ENCODE measurements around the gene HIPK2. TPM values are rescaled to one million over a fixed set of nuclear protein-coding genes. Genes with fewer than 3 reads are reported as not detected.

The HIPK2 gene
- total and polyA plus RNA-seq, 2 experiments from 2014 or later = 7.3 to 16.9 TPM

- TF ChIP-seq ZNF462 (CRISPR knock-in tag; IDR thresholded peaks at IDR 0.05) = no peak
- TF ChIP-seq POLR2AphosphoS5 (IDR thresholded peaks at IDR 0.05; ENCODE audit: low read depth) = no peak
- no peak for TF ChIP-seq EZH2phosphoT487 (IDR thresholded peaks at IDR 0.05; ENCODE audit: unreplicated experiment)
- TF ChIP-seq CTCF (conservative IDR thresholded peaks at IDR 0.05; ENCODE audit: low read depth in 2 of 2) = no peak
- no peak for TF ChIP-seq CREB1 (CRISPR knock-in tag; IDR thresholded peaks at IDR 0.05; ENCODE audit: low read depth)
These were observed 96.0 kb downstream of the HIPK2 start (continued) for GRCh38 chr7:139681812-139682135.

GRCh38 chr7:139681463-139681755, 96.4 kb downstream of the HIPK2 start:
- Mint-ChIP-seq H3K27me3 (ENCODE audit: insufficient read depth, low read depth, poor library complexity) (peaks cover 9% of the 10 kb centered on the region), H3K36me3 (ENCODE audit: low read depth) (peaks cover 12% of the 10 kb centered on the region), H3K4me3 (no peak overlapping the region), H3K27ac (no peak overlapping the region), H3K9me3 (peaks cover 11% of the 10 kb centered on the region; the same call in 2 of the 3 replicates), H3K4me1 (peaks cover 41% of the 10 kb centered on the region)
- ATAC-seq (peak; percentile 40; the same call in 2 of the 3 replicates), DNase-seq (ENCODE audit: low spot score) (no peak)
- Histone ChIP-seq H3K4me1 (ENCODE audit: insufficient read depth) (peaks cover 14% of the 10 kb centered on the region), H3K27me3 (ENCODE audit: insufficient read depth) (no peaks in the 10 kb centered on the region), H3K27ac (ENCODE audit: low read depth) (no peak overlapping the region), H4K20me1 (replicated peaks; ENCODE audit: insufficient read depth) (no peaks in the 10 kb centered on the region), H3F3A (replicated peaks; ENCODE audit: low read depth) (no peaks in the 10 kb centered on the region), H3K36me3 (ENCODE audit: insufficient read depth) (no peaks in the 10 kb centered on the region), H3K4me3 (no peak overlapping the region), H2AFZ (no peak overlapping the region), H3K9me2 (ENCODE audit: insufficient read depth) (peaks cover 3% of the 10 kb centered on the region; the same call in 1 of the 2 replicates), H3K79me2 (replicated peaks; ENCODE audit: insufficient read depth) (no peaks in the 10 kb centered on the region), H3K4me2 (no peak overlapping the region)
- TF ChIP-seq ZNF462 (CRISPR knock-in tag; IDR thresholded peaks at IDR 0.05) (no peak), EZH2 (IDR thresholded peaks at IDR 0.05; ENCODE audit: low read depth, unreplicated experiment) (no peak)

Data from GM23338 (cell line).